ENCODE data around the gene HOXA4.

The HOXA4 gene

GRCh38 chr7:27146491-27147198 lies 16.1 kb upstream of the HOXA4 start:
- no peak for DNase-seq

GRCh38 chr7:27145914-27146412 lies 15.4 kb upstream of the HOXA4 start:
- no peak for DNase-seq

GRCh38 chr7:27145165-27145913 lies 14.8 kb upstream of the HOXA4 start:
- peak; percentile 58 for DNase-seq

GRCh38 chr7:27144781-27145164 lies 14.2 kb upstream of the HOXA4 start:
- peak; percentile 56 for DNase-seq

GRCh38 chr7:27143950-27144780 lies 13.6 kb upstream of the HOXA4 start:
- DNase-seq = peak; percentile 49

GRCh38 chr7:27143023-27143949 lies 12.7 kb upstream of the HOXA4 start, which contains the start of gene HOXA5:
HOXA5 (minus strand) TSS chr7:27143681; CDS start chr7:27143607, 74 bp downstream.
- peak; percentile 87 for DNase-seq

GRCh38 chr7:27142580-27143022 lies 12.0 kb upstream of the HOXA4 start:
- DNase-seq = peak; percentile 57

- DNase-seq = peak; percentile 73
Measured at GRCh38 chr7:27141923-27142579, 11.5 kb upstream of the HOXA4 start.

- no peak for DNase-seq
Measured at GRCh38 chr7:27141137-27141922, 10.8 kb upstream of the HOXA4 start.

GRCh38 chr7:27140126-27140857 lies 9.7 kb upstream of the HOXA4 start:
- peak; percentile 39 for DNase-seq

- DNase-seq = peak; percentile 74
Measured at GRCh38 chr7:27139334-27140125, 9.0 kb upstream of the HOXA4 start.

- no peak for DNase-seq
Measured at GRCh38 chr7:27138985-27139333, 8.4 kb upstream of the HOXA4 start.

- DNase-seq = no peak
Measured at GRCh38 chr7:27138472-27138871, 7.9 kb upstream of the HOXA4 start.

- DNase-seq = no peak
Measured at GRCh38 chr7:27137640-27138315, 7.2 kb upstream of the HOXA4 start.

- DNase-seq = no peak
Measured at GRCh38 chr7:27134392-27134791, 3.8 kb upstream of the HOXA4 start.

GRCh38 chr7:27133409-27134231 lies 3.1 kb upstream of the HOXA4 start:
- DNase-seq = no peak

GRCh38 chr7:27132978-27133377 lies 2.4 kb upstream of the HOXA4 start:
- DNase-seq = no peak

- no peak for DNase-seq
Measured at GRCh38 chr7:27132214-27132613, 1.7 kb upstream of the HOXA4 start.

All from islet precursor cell (in vitro differentiated cells).